ENCODE measurements around the gene ATF3.

The ATF3 gene

GRCh38 chr1:212606395-212607205 is 2.0 kb upstream of the ATF3 start (continued):
- TF ChIP-seq HIC1 (tag by site-specific recombination; IDR thresholded peaks at IDR 0.05) (no peak), ZNF701 (tag by site-specific recombination; IDR thresholded peaks at IDR 0.05) (no peak), ZBTB26 (tag by site-specific recombination; optimal IDR thresholded peaks at IDR 0.05) (peak; percentile 90), SCRT2 (tag by site-specific recombination; IDR thresholded peaks at IDR 0.05) (no peak), ZNF48 (tag by site-specific recombination; IDR thresholded peaks at IDR 0.05) (no peak), KLF16 (tag by site-specific recombination; IDR thresholded peaks at IDR 0.05) (0 out of 2 replicates have a peak, but pooled peaks have one; percentile 28), ZNF140 (tag by site-specific recombination; IDR thresholded peaks at IDR 0.05) (no peak), ZNF704 (tag by site-specific recombination; IDR thresholded peaks at IDR 0.05) (no peak), HOXA7 (CRISPR knock-in tag; IDR thresholded peaks at IDR 0.05; ENCODE audit: borderline replicate concordance) (no peak), ZXDB (tag by site-specific recombination; IDR thresholded peaks at IDR 0.05) (peak; percentile 71), GFI1B (tag by site-specific recombination; IDR thresholded peaks at IDR 0.05) (no peak), SALL2 (tag by site-specific recombination; IDR thresholded peaks at IDR 0.05; ENCODE audit: borderline replicate concordance) (no peak), ZBTB20 (tag by site-specific recombination; IDR thresholded peaks at IDR 0.05) (0 out of 2 replicates have a peak, but pooled peaks have one; percentile 63), ZNF426 (tag by site-specific recombination; IDR thresholded peaks at IDR 0.05) (no peak), REPIN1 (tag by site-specific recombination; IDR thresholded peaks at IDR 0.05; ENCODE audit: low read depth) (no peak), BCL11A (tag by site-specific recombination; IDR thresholded peaks at IDR 0.05; ENCODE audit: low read depth) (no peak), KLF1 (tag by site-specific recombination; IDR thresholded peaks at IDR 0.05) (peak; percentile 91), ZNF423 (tag by site-specific recombination; IDR thresholded peaks at IDR 0.05) (0 out of 2 replicates have a peak, but pooled peaks have one; percentile 14), ZNF362 (tag by site-specific recombination; IDR thresholded peaks at IDR 0.05) (no peak), ZNF488 (tag by site-specific recombination; IDR thresholded peaks at IDR 0.05) (no peak), ZNF596 (tag by site-specific recombination; IDR thresholded peaks at IDR 0.05) (no peak), ZNF560 (tag by site-specific recombination; IDR thresholded peaks at IDR 0.05; ENCODE audit: borderline replicate concordance) (no peak), KLF17 (tag by site-specific recombination; IDR thresholded peaks at IDR 0.05) (0 out of 2 replicates have a peak, but pooled peaks have one; percentile 35), ZNF10 (tag by site-specific recombination; IDR thresholded peaks at IDR 0.05) (no peak), ZNF214 (tag by site-specific recombination; IDR thresholded peaks at IDR 0.05; ENCODE audit: borderline replicate concordance) (no peak), ZNF391 (tag by site-specific recombination; IDR thresholded peaks at IDR 0.05; ENCODE audit: borderline replicate concordance, low read depth) (no peak), ZFHX2 (tag by site-specific recombination; conservative IDR thresholded peaks at IDR 0.05) (peak; percentile 84), PRDM1 (tag by site-specific recombination; IDR thresholded peaks at IDR 0.05) (0 out of 2 replicates have a peak, but pooled peaks have one; percentile 13), ZNF555 (tag by site-specific recombination; conservative IDR thresholded peaks at IDR 0.05) (no peak), ZSCAN30 (tag by site-specific recombination; IDR thresholded peaks at IDR 0.05) (no peak), ZBTB7A (tag by site-specific recombination; IDR thresholded peaks at IDR 0.05; ENCODE audit: low read depth) (no peak)

All from HEK293 (cell line).